Spleen (tissue), 13 donors: ENCODE results near the gene FCRL6. TPM values are rescaled to one million over a fixed set of nuclear protein-coding genes. Genes with fewer than 3 reads are reported as not detected.
A peak's percentile ranks its signal among the peaks of the same experiment; 100 is the strongest.

ENCODE experiments used
- DNase-seq: peaks from one replicate; pipeline ENCODE4 v3.0.0-alpha.2; 2020
- H3K27ac ChIP-seq, 8 donors: fragments of 200-600 bp; sonication (generic) in 7 of 8; 1 replicate in 4 of 8; 2 replicates in 4 of 8; pipeline versions ENCODE4 v1.5.0 to v1.8.0; 2016 to 2021; ENCODE audit warnings: inconsistent platforms in 4 of 8, mild to moderate bottlenecking in 4 of 8, moderate library complexity in 1 of 8
- H3K27me3 ChIP-seq, 7 donors: fragments of 200-600 bp; sonication (generic) in 6 of 7; replicated peaks in 1 of 7; 1 replicate in 4 of 7; 2 replicates in 3 of 7; pipeline versions ENCODE4 v1.5.0 to v1.8.0; 2016 to 2021; ENCODE audit warnings: inconsistent platforms in 3 of 7, mild to moderate bottlenecking in 1 of 7
- H3K36me3 ChIP-seq, 6 donors: fragments of 200-600 bp; sonication (generic) in 5 of 6; 1 replicate in 4 of 6; 2 replicates in 2 of 6; pipeline versions ENCODE4 v1.5.0 to v1.8.0; 2016 to 2021; ENCODE audit warnings: inconsistent platforms in 2 of 6
- H3K4me1 ChIP-seq, 6 donors: fragments of 200-600 bp; sonication (generic) in 5 of 6; 1 replicate in 3 of 6; 2 replicates in 3 of 6; pipeline versions ENCODE4 v1.5.0 to v1.8.0; 2016 to 2021; ENCODE audit warnings: inconsistent platforms in 3 of 6
- H3K4me3 ChIP-seq, 8 donors: fragments of 200-600 bp; sonication (generic) in 7 of 8; 1 replicate in 4 of 8; 2 replicates in 4 of 8; pipeline versions ENCODE4 v1.5.0 to v1.8.0; 2016 to 2021; ENCODE audit warnings: inconsistent platforms in 4 of 8, mild to moderate bottlenecking in 4 of 8, moderate library complexity in 2 of 8
- H3K9me3 ChIP-seq, 8 donors: fragments of 200-600 bp; sonication (generic) in 7 of 8; 1 replicate in 4 of 8; 2 replicates in 4 of 8; pipeline versions ENCODE4 v1.5.0 to v1.8.0; 2016 to 2021; ENCODE audit warnings: inconsistent platforms in 4 of 8
- POLR2A ChIP-seq, 3 donors: fragments of 450-650 bp; IDR thresholded peaks; one replicate each; pipeline ENCODE4 v1.5.1; 2017; ENCODE audit warnings: antibody characterized with exemption in 3 of 3, mild to moderate bottlenecking in 1 of 3
- POLR2AphosphoS5 ChIP-seq, 3 donors: sonication (generic); formaldehyde crosslinking; IDR thresholded peaks; one replicate each; pipeline ENCODE4 v1.5.1; 2017; ENCODE audit warnings: antibody characterized with exemption in 3 of 3
- WGBS, 5 donors: extraction: QIAGEN DNeasy Blood & Tissue Kit in 3 of 5; methylation state at CpG; one replicate each; pipeline versions ENCODE4 v1.1.5 to v1.1.7; 2013 to 2018; 5-methylcytosine and 5-hydroxymethylcytosine counted together
- intact Hi-C: fragments of 100-400 bp; cut with DNase I; formaldehyde crosslinking; loops from one replicate; pipeline ENCODE4 v1.15.0; 2023; ENCODE audit warnings: low total_unique reads
- long read RNA-seq, 2 donors: transcript quantifications; one replicate each; lab custom pipeline, GENCODE V29; 2026
- polyA plus RNA-seq, 3 donors: library from polyadenylated mRNA; stranded (reverse); fragments of 200-250 nt; gene quantifications; one replicate each; pipeline ENCODE4 v1.2.1, GENCODE V29; 2013
- total RNA-seq, 7 donors: library from RNA; depleted of rRNA in 3 of 7; stranded (reverse); fragments of >200 nt in 3 of 7; fragmentation: NEBNext Ultra II Directional in 4 of 7; extraction: Animal tissue kit (Norgen Biotek cat#: 25700) in 4 of 7; gene quantifications; one replicate each; pipeline versions ENCODE4 v1.1.0 to v1.2.1, GENCODE V29; 2016 to 2021
- TF ChIP-seq, protein P1 (sequence below), 11 experiments: fragments of 200-600 bp in 7 of 11; fragments of 450-650 bp in 4 of 11; sonication (generic) in 4 of 11; IDR thresholded peaks in 8 of 11; conservative IDR thresholded peaks in 3 of 11; 1 replicate in 7 of 11; 2 replicates in 4 of 11; pipeline versions ENCODE4 v1.4.0 to v1.8.0; 2016 to 2021; ENCODE audit warnings: antibody characterized with exemption in 11 of 11, inconsistent platforms in 4 of 11, mild to moderate bottlenecking in 1 of 11
- donor health status: healthy with polysubstance abuse.
- donor health status: DM: no; HTN: no; CAD: no; lungs with moderate emphysema.
- donor health status: DM: no; HTN: no; CAD: no.
- donor health status: Bipolar disorder and iron deficiency.
- donor health status: healthy.
- donor health status: DM: no; HTN: no; CAD: no.
- donor health status: DM: yes; HTN: yes; CAD: no.

FCRL6 gene, protein sequence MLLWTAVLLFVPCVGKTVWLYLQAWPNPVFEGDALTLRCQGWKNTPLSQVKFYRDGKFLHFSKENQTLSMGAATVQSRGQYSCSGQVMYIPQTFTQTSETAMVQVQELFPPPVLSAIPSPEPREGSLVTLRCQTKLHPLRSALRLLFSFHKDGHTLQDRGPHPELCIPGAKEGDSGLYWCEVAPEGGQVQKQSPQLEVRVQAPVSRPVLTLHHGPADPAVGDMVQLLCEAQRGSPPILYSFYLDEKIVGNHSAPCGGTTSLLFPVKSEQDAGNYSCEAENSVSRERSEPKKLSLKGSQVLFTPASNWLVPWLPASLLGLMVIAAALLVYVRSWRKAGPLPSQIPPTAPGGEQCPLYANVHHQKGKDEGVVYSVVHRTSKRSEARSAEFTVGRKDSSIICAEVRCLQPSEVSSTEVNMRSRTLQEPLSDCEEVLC
- 10 to 100 TPM in 5 of 7 donors, 1 to 10 TPM in 2; 7.5 to 24.4 (median 17.8) TPM for total RNA-seq
- polyA plus RNA-seq = 1 to 10 TPM in 2 of 3 donors, under 1 TPM in 1; 0.52 to 2.0 (median 1.0) TPM
- long read RNA-seq, donor 1 = 0 reads
- long read RNA-seq, donor 2 = 0 reads

DNA sequence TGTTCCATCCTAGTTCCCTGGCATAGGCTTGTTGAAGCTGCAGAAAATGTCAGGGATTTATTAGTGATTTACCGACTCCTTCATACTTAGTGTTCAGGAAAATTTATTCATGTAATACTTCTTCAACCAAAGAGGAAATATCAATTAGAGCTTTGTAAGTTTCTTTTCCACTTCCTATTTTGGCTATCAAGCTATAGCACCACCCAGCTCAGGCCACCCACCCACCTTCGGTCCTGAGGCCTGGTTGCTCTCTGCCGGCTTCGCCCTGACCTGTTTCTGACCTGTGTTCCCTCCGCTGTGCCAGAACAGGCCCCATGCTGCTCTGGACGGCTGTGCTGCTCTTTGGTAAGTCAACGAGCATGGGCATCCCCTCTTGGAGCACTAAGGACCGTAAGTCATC, at the start of gene FCRL6:
Gene FCRL6, plus strand, starts transcription at position 250 of the 400 bp plus-strand sequence. Its CDS starts 65 bp downstream, at position 315.
- WGBS, 5 donors = 76 to 86% (median 78%) methylated on average over 8 of the region's 8 CpGs
- H3K36me3 ChIP-seq = no peaks in the 10 kb centered on the region
- no peaks in the 10 kb centered on the region for H3K27me3 ChIP-seq
- no peaks in the 10 kb centered on the region for H3K9me3 ChIP-seq
- no peak for DNase-seq
- intact Hi-C loops = no loop called here
- TF ChIP-seq POLR2A (IDR thresholded peaks at IDR 0.05) (no peak), POLR2AphosphoS5 (IDR thresholded peaks at IDR 0.05) (no peak)
- TF ChIP-seq, protein P1, sequence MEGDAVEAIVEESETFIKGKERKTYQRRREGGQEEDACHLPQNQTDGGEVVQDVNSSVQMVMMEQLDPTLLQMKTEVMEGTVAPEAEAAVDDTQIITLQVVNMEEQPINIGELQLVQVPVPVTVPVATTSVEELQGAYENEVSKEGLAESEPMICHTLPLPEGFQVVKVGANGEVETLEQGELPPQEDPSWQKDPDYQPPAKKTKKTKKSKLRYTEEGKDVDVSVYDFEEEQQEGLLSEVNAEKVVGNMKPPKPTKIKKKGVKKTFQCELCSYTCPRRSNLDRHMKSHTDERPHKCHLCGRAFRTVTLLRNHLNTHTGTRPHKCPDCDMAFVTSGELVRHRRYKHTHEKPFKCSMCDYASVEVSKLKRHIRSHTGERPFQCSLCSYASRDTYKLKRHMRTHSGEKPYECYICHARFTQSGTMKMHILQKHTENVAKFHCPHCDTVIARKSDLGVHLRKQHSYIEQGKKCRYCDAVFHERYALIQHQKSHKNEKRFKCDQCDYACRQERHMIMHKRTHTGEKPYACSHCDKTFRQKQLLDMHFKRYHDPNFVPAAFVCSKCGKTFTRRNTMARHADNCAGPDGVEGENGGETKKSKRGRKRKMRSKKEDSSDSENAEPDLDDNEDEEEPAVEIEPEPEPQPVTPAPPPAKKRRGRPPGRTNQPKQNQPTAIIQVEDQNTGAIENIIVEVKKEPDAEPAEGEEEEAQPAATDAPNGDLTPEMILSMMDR (IDR thresholded peaks at IDR 0.05 in 8 of 11, conservative IDR thresholded peaks at IDR 0.05 in 3 of 11) = no peak
- H3K4me1 ChIP-seq = peaks cover 5 to 65% (median 35%) of the 10 kb centered on the region in 6 donors
- peak within 1 kb of the TSS in 6 of 8 donors; percentile 14 to 52 (median 20) for H3K4me3 ChIP-seq
- peak within 1 kb of the TSS in 4 of 8 donors; percentile 12 to 74 (median 42) for H3K27ac ChIP-seq

DNA sequence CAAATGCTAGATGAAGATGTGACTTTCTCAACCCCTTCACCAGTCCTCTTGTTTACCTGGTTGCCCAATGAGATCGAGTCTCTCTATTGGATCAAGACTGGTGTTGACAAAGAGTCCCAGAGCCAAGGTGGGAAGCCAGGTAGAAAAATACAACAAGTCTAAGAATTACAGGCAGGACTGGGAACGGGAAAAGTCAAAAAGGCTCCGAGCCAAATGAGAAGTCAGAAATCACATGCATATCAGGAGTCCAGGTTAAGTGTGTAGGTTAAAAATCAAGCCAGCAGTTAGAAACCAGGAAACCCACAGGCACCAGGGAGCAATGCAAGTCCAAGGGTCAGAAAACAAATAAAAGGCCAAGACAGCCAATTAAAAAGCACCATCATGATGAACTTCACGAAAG, 48.8 kb upstream of the FCRL6 start:
- H3K9me3 ChIP-seq = no peaks in the 10 kb centered on the region
- intact Hi-C loops = no loop called here
- no peaks in the 10 kb centered on the region for H3K36me3 ChIP-seq
- peaks cover 0 to 25% (median 9%) of the 10 kb centered on the region in 6 donors for H3K4me1 ChIP-seq
- H3K27ac ChIP-seq = peak overlapping the region in 3 of 8 donors; percentile 38 to 71 (median 40)
- TF ChIP-seq POLR2AphosphoS5 (IDR thresholded peaks at IDR 0.05) (no peak), POLR2A (IDR thresholded peaks at IDR 0.05) (no peak)
- TF ChIP-seq, protein P1 (IDR thresholded peaks at IDR 0.05 in 8 of 11, conservative IDR thresholded peaks at IDR 0.05 in 3 of 11) = no peak
- DNase-seq = no peak
- no peaks in the 10 kb centered on the region for H3K27me3 ChIP-seq
- 68 to 86% (median 75%) methylated on average over 4 of the region's 4 CpGs for WGBS, 5 donors
- no peak overlapping the region for H3K4me3 ChIP-seq

DNA sequence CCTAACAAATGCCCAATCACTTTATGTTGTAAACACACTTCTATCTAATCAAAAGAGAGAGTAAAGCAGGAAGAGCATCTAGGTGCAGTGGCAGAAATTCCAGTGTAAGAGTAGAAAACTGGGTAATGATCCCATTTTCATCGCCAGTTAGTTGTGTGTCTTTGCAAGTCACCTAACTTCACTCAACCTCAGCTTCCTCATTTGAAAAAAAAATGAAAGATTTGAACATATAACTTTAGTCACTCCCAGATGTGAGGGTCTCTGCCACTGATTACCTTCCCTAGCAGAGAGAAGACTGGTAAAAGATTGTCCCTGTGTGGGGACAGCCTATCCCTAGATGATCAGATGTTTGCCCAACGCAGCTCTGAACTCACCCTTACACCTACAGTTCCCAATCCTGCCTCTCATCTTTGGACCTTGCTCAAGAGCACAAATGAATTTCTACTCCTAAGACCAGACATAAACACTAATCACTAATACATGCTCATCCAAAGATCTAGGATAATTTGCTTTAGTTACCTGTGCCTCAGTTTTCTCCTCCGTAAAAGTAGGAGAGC, 46.6 kb upstream of the FCRL6 start:
- no peaks in the 10 kb centered on the region for H3K36me3 ChIP-seq
- no peak overlapping the region for H3K4me3 ChIP-seq
- 73 to 86% (median 83%) methylated on average over 3 of the region's 3 CpGs for WGBS, 5 donors
- DNase-seq = no peak
- peaks cover 0 to 25% (median 9%) of the 10 kb centered on the region in 6 donors for H3K4me1 ChIP-seq
- H3K9me3 ChIP-seq = no peaks in the 10 kb centered on the region
- no peaks in the 10 kb centered on the region for H3K27me3 ChIP-seq
- TF ChIP-seq POLR2AphosphoS5 (IDR thresholded peaks at IDR 0.05) = no peak
- no peak for TF ChIP-seq POLR2A (IDR thresholded peaks at IDR 0.05)
- TF ChIP-seq, protein P1 (IDR thresholded peaks at IDR 0.05 in 8 of 11, conservative IDR thresholded peaks at IDR 0.05 in 3 of 11) = no peak
- intact Hi-C loops = no loop called here
- no peak overlapping the region for H3K27ac ChIP-seq

DNA sequence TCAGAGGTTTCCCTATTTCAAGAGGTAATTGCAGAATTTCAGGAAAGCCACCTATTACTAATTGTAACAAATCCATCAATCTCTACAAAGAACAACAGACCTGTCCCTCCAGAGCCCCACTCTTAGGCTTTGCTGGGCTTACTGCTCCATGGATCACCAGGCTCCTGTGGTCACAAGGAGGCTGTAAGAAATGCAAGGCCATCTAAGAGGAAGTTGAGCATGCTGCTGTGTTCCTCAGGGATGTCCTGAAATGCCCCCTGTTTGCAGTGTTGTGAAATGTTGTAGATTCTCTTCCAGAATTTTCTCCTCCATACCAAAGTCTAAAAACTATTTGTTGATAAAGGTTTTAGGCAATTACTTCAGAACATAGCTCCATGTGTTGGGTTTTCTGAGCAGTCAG, 45.8 kb upstream of the FCRL6 start:
- intact Hi-C loops = no loop called here
- H3K27ac ChIP-seq = no peak overlapping the region

More for the DNA sequence above, 45.8 kb upstream of the FCRL6 start:
- DNase-seq = no peak
- Histone ChIP-seq H3K4me3 (no peak overlapping the region), H3K4me1 (peaks cover 0 to 24% (median 9%) of the 10 kb centered on the region in 6 donors), H3K9me3 (no peaks in the 10 kb centered on the region), H3K36me3 (no peaks in the 10 kb centered on the region), H3K27me3 (no peaks in the 10 kb centered on the region)
- no peak for TF ChIP-seq POLR2AphosphoS5 (IDR thresholded peaks at IDR 0.05)
- no peak for TF ChIP-seq POLR2A (IDR thresholded peaks at IDR 0.05)
- TF ChIP-seq, protein P1 (IDR thresholded peaks at IDR 0.05 in 8 of 11, conservative IDR thresholded peaks at IDR 0.05 in 3 of 11) = no peak
